Keratinocyte (primary cell): ENCODE data around the gene GUCY1A1. TPM values are rescaled to one million over a fixed set of nuclear protein-coding genes. Genes with fewer than 3 reads are reported as not detected.
A peak's percentile ranks its signal among the peaks of the same experiment; 100 is the strongest.

Source experiments
- DNase-seq: peaks from one replicate; pipeline ENCODE4 v3.0.0-alpha.2; 2011; ENCODE audit warnings: low read depth, missing footprints, low spot score
- FAIRE-seq: peaks from 2 replicates; lab custom pipeline; 2011; peaks lifted over from hg19 to GRCh38; lab: Jason Lieb, UNC
- H2AFZ ChIP-seq: 2 replicates; pipeline ENCODE4 v1.6.0; 2012; ENCODE audit warnings: low read length, control low read depth, inconsistent platforms; ENCODE audit not compliant: control insufficient read depth
- H3K27ac ChIP-seq: 2 replicates; pipeline ENCODE4 v1.5.1; 2011; ENCODE audit warnings: low read length; ENCODE audit not compliant: control insufficient read depth, insufficient read depth
- H3K27me3 ChIP-seq: 3 replicates; pipeline ENCODE4 v1.6.0; 2011; ENCODE audit warnings: low read length; ENCODE audit not compliant: control insufficient read depth, insufficient read depth; ENCODE audit errors: extremely low read depth
- H3K36me3 ChIP-seq, 2 experiments: 2 replicates in 1 of 2; 3 replicates in 1 of 2; pipeline ENCODE4 v1.5.1; 2011; ENCODE audit warnings: low read length in 2 of 2, mild to moderate bottlenecking in 1 of 2; ENCODE audit not compliant: control insufficient read depth in 2 of 2, insufficient read depth in 2 of 2; ENCODE audit errors: extremely low read depth in 1 of 2
- H3K4me1 ChIP-seq: 3 replicates; pipeline ENCODE4 v1.5.1; 2011; ENCODE audit warnings: low read length; ENCODE audit not compliant: control insufficient read depth, insufficient read depth; ENCODE audit errors: extremely low read depth
- H3K4me2 ChIP-seq: 3 replicates; pipeline ENCODE4 v1.6.0; 2011; ENCODE audit warnings: low read depth, low read length; ENCODE audit not compliant: control insufficient read depth, insufficient read depth; ENCODE audit errors: extremely low read depth
- H3K4me3 ChIP-seq, 3 experiments: fragments of 200-600 bp in 1 of 3; sonication (generic) in 1 of 3; 2 replicates in 2 of 3; 3 replicates in 1 of 3; pipeline ENCODE4 v1.5.1; 2011 to 2016; ENCODE audit warnings: low read length in 3 of 3, mild to moderate bottlenecking in 3 of 3, control low read depth in 2 of 3, inconsistent platforms in 1 of 3, low read depth in 1 of 3, mixed read lengths in 1 of 3, mixed run types in 1 of 3, moderate library complexity in 1 of 3; ENCODE audit not compliant: control insufficient read depth in 2 of 3, insufficient read depth in 2 of 3; ENCODE audit errors: extremely low read depth in 1 of 3
- H3K79me2 ChIP-seq: 2 replicates; pipeline ENCODE4 v1.6.0; 2012; ENCODE audit warnings: low read length; ENCODE audit not compliant: control insufficient read depth, insufficient read depth
- H3K9ac ChIP-seq: 3 replicates; pipeline ENCODE4 v1.6.0; 2011; ENCODE audit warnings: low read length; ENCODE audit not compliant: control insufficient read depth, insufficient read depth; ENCODE audit errors: extremely low read depth
- H3K9me1 ChIP-seq: 3 replicates; pipeline ENCODE4 v1.6.0; 2011; ENCODE audit warnings: low read length; ENCODE audit not compliant: control insufficient read depth, insufficient read depth; ENCODE audit errors: extremely low read depth
- H3K9me3 ChIP-seq: 2 replicates; pipeline ENCODE4 v1.5.1; 2012; ENCODE audit warnings: low read depth, low read length; ENCODE audit not compliant: control insufficient read depth
- H4K20me1 ChIP-seq: 3 replicates; pipeline ENCODE4 v1.6.0; 2011; ENCODE audit warnings: low read length; ENCODE audit not compliant: control insufficient read depth, insufficient read depth; ENCODE audit errors: extremely low read depth
- EZH2 ChIP-seq: IDR thresholded peaks from one replicate; pipeline ENCODE4 v1.6.1; 2012; ENCODE audit warnings: inconsistent platforms, mild to moderate bottlenecking, low read length, moderate library complexity
- dilution Hi-C: fragments of 300-500 bp; cut with MboI; formaldehyde crosslinking; loops from one replicate; pipeline ENCODE4 v1.7.0; 2020; ENCODE audit warnings: low sequenced_read_pairs; ENCODE audit not compliant: extremely low pct_ligation_motif_present
- polyA minus RNA-seq, 3 experiments: library from RNA; depleted of rRNA, polyadenylated mRNA; stranded (reverse); fragments of >200 nt; gene quantifications; 1 replicate in 1 of 3; 2 replicates in 1 of 3; 3 replicates in 1 of 3; pipeline ENCODE4 v1.2.3, GENCODE V29; 2011
- polyA plus RNA-seq, 5 experiments: library from polyadenylated mRNA; depleted of rRNA in 3 of 5; stranded (reverse) in 3 of 5; stranded (forward) in 1 of 5; unstranded in 1 of 5; fragments of >200 nt; gene quantifications; 1 replicate in 1 of 5; 2 replicates in 3 of 5; 3 replicates in 1 of 5; pipeline versions ENCODE4 v1.2.1 to v1.2.3, GENCODE V29; 2011 to 2012; ENCODE audit warnings: missing spikeins in 2 of 5, low read depth in 1 of 5, low replicate concordance in 1 of 5
- TF ChIP-seq, protein P1 (sequence below), 3 experiments: IDR thresholded peaks in 1 of 3; conservative IDR thresholded peaks in 1 of 3; optimal IDR thresholded peaks in 1 of 3; 2 replicates in 2 of 3; 3 replicates in 1 of 3; pipeline versions ENCODE3 to v1.5.1; 2011; ENCODE audit warnings: low read length in 3 of 3, mild to moderate bottlenecking in 3 of 3, moderate library complexity in 2 of 3, control low read depth in 1 of 3, inconsistent platforms in 1 of 3; ENCODE audit not compliant: insufficient read depth in 2 of 3; ENCODE audit errors: extremely low read depth in 1 of 3

Gene GUCY1A1, protein sequence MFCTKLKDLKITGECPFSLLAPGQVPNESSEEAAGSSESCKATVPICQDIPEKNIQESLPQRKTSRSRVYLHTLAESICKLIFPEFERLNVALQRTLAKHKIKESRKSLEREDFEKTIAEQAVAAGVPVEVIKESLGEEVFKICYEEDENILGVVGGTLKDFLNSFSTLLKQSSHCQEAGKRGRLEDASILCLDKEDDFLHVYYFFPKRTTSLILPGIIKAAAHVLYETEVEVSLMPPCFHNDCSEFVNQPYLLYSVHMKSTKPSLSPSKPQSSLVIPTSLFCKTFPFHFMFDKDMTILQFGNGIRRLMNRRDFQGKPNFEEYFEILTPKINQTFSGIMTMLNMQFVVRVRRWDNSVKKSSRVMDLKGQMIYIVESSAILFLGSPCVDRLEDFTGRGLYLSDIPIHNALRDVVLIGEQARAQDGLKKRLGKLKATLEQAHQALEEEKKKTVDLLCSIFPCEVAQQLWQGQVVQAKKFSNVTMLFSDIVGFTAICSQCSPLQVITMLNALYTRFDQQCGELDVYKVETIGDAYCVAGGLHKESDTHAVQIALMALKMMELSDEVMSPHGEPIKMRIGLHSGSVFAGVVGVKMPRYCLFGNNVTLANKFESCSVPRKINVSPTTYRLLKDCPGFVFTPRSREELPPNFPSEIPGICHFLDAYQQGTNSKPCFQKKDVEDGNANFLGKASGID
- polyA plus RNA-seq: 0.04 to 0.07 TPM (median 0.05 TPM) in 3 replicates
- 0.19 TPM for polyA plus RNA-seq (2011; ENCODE audit: low read depth)
- 0.05 and 0.12 TPM in 2 replicates for polyA plus RNA-seq (2011; cell fraction: cytosol; rRNA removed)
- 0.07 and 0.28 TPM in 2 replicates for polyA plus RNA-seq (2011; cell fraction: nucleus; rRNA removed)
- 0.09 and 0.17 TPM in 2 replicates for polyA plus RNA-seq (2012; ENCODE audit: low replicate concordance)
- 0.03 TPM in 1 of 3 replicates, not detected in the others for polyA minus RNA-seq
- polyA minus RNA-seq (2011; cell fraction: cytosol; rRNA and poly(A)+ RNA removed): not detected
- polyA minus RNA-seq (2011; cell fraction: nucleus; rRNA and poly(A)+ RNA removed): 0.23 and 0.63 TPM in 2 replicates

DNA sequence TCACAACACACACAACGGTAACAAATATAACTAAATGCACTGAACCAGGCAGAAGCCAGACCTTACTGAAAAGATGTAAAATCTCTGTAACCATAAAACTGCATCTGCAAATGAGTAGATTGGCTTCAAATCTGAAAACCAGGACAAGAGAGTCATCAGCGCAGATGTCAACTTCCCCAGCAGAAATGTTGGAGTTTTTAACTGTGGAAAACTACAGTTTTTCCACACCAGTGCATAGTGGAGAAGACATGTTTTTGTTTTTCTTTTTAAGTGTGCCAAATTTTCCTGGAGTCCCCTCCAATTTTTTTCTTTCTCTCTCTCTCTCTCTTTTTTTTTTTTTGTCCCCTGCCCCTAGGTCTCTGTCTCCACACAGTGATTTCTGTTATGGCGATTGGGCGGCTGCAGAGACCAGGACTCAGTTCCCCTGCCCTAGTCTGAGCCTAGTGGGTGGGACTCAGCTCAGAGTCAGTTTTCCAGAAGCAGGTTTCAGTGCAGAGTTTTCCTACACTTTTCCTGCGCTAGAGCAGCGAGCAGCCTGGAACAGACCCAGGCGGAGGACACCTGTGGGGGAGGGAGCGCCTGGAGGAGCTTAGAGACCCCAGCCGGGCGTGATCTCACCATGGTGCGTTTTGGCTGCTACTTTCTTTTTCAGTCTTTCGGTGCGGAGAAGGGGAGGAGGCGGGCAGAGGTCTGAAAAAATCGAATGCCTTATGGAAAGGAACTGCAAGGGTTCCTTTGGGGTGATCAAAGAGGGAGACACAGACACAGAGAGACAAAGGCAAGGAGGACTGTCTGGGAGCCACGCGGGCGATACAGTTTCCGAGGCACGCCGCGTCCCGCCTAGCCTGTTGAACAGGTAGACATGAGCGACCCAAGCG is at the start of gene GUCY1A1:
Gene GUCY1A1, plus strand, starts transcription at position 505 of the 878 bp plus-strand sequence. CDS start 30,020 bp downstream, outside the sequence.
- Histone ChIP-seq H3K9me3 (no peaks in the 10 kb centered on the region), H3K9me1 (no peaks in the 10 kb centered on the region), H3K27ac (no peak within 1 kb of the TSS), H3K36me3 (no peaks in the 10 kb centered on the region), H2AFZ (peak within 1 kb of the TSS; percentile 24), H3K4me3 (peak within 1 kb of the TSS; percentile 38 to 47 (median 47)), H4K20me1 (no peaks in the 10 kb centered on the region), H3K4me1 (no peaks in the 10 kb centered on the region), H3K9ac (no peak within 1 kb of the TSS), H3K27me3 (peaks cover 25% of the 10 kb centered on the region), H3K79me2 (no peaks in the 10 kb centered on the region), H3K4me2 (peak within 1 kb of the TSS; percentile 66)
- dilution Hi-C loops: no loop called here
- FAIRE-seq (no peak), DNase-seq (no peak)
- TF ChIP-seq, protein P1, sequence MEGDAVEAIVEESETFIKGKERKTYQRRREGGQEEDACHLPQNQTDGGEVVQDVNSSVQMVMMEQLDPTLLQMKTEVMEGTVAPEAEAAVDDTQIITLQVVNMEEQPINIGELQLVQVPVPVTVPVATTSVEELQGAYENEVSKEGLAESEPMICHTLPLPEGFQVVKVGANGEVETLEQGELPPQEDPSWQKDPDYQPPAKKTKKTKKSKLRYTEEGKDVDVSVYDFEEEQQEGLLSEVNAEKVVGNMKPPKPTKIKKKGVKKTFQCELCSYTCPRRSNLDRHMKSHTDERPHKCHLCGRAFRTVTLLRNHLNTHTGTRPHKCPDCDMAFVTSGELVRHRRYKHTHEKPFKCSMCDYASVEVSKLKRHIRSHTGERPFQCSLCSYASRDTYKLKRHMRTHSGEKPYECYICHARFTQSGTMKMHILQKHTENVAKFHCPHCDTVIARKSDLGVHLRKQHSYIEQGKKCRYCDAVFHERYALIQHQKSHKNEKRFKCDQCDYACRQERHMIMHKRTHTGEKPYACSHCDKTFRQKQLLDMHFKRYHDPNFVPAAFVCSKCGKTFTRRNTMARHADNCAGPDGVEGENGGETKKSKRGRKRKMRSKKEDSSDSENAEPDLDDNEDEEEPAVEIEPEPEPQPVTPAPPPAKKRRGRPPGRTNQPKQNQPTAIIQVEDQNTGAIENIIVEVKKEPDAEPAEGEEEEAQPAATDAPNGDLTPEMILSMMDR (optimal IDR thresholded peaks at IDR 0.05 in 1 of 3, IDR thresholded peaks at IDR 0.05 in 1 of 3, conservative IDR thresholded peaks at IDR 0.05 in 1 of 3; ENCODE audit: extremely low read depth in 1 of 3, insufficient read depth in 2 of 3, low read length in 3 of 3): no peak
- peak; percentile 35 for TF ChIP-seq EZH2

DNA sequence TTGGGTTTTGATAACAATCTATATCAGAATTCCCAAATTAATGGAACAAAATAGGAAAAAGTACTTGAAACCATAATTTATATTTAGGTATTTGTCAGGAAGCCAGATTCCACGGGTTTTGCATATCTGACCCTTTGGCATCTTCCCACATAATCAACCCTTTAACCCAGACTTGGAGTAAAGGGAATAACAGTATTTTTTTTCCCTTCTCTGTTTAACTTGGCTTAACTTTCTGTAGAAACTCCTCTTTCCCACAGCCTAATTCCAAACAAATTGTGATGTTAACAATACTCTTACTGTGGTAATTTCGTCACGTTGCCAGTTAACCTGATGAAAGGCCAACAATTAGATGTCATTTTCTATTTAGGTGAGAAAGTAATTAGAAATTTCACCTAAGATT is 49.4 kb upstream of the GUCY1A1 start:
- Histone ChIP-seq H2AFZ (no peak overlapping the region), H3K9me1 (no peaks in the 10 kb centered on the region), H3K9me3 (no peaks in the 10 kb centered on the region), H3K4me2 (no peak overlapping the region), H3K27me3 (no peaks in the 10 kb centered on the region), H3K9ac (no peak overlapping the region), H4K20me1 (no peaks in the 10 kb centered on the region), H3K27ac (no peak overlapping the region), H3K4me3 (no peak overlapping the region), H3K4me1 (no peaks in the 10 kb centered on the region), H3K79me2 (no peaks in the 10 kb centered on the region), H3K36me3 (no peaks in the 10 kb centered on the region)
- dilution Hi-C loops: no loop called here
- FAIRE-seq (no peak), DNase-seq (no peak)
- TF ChIP-seq EZH2: no peak
- TF ChIP-seq, protein P1 (optimal IDR thresholded peaks at IDR 0.05 in 1 of 3, IDR thresholded peaks at IDR 0.05 in 1 of 3, conservative IDR thresholded peaks at IDR 0.05 in 1 of 3; ENCODE audit: extremely low read depth in 1 of 3, insufficient read depth in 2 of 3, low read length in 3 of 3): no peak
